DOHH2 (cell line): ENCODE measurements around the gene RNF112.

ENCODE experiments used
- H3F3A ChIP-seq: fragments of 200-600 bp; sonication (generic), shearing (Covaris generic); 2 replicates; pipeline ENCODE4 v1.6.0; 2016; ENCODE audit warnings: antibody characterized with exemption, mild to moderate bottlenecking; ENCODE audit not compliant: control insufficient read depth, insufficient read depth
- H3K27ac ChIP-seq: fragments of 200-600 bp; sonication (generic); 2 replicates; pipeline ENCODE4 v1.5.1; 2014; ENCODE audit warnings: low read depth, mild to moderate bottlenecking, low read length, moderate library complexity
- H3K27me3 ChIP-seq: fragments of 200-600 bp; sonication (generic); 2 replicates; pipeline ENCODE4 v1.6.1; 2014; ENCODE audit warnings: mild to moderate bottlenecking, low read length, mixed read lengths; ENCODE audit not compliant: control insufficient read depth
- H3K36me3 ChIP-seq: fragments of 200-600 bp; sonication (generic); 2 replicates; pipeline ENCODE4 v1.6.1; 2014; ENCODE audit warnings: mild to moderate bottlenecking, low read length, moderate library complexity, mixed read lengths; ENCODE audit not compliant: control insufficient read depth
- H3K4me1 ChIP-seq: fragments of 200-600 bp; sonication (generic); 2 replicates; pipeline ENCODE4 v1.6.1; 2014; ENCODE audit warnings: mild to moderate bottlenecking, low read length, mixed read lengths; ENCODE audit not compliant: control insufficient read depth
- H3K4me2 ChIP-seq: fragments of 200-600 bp; sonication (generic); 2 replicates; pipeline ENCODE4 v1.6.0; 2014; ENCODE audit warnings: mild to moderate bottlenecking, low read length, moderate library complexity
- H3K4me3 ChIP-seq: fragments of 200-600 bp; sonication (generic); 2 replicates; pipeline ENCODE4 v1.5.1; 2014; ENCODE audit warnings: mild to moderate bottlenecking, low read length, mixed read lengths
- H3K79me2 ChIP-seq: fragments of 200-600 bp; sonication (generic); 2 replicates; pipeline ENCODE4 v1.6.1; 2014; ENCODE audit warnings: mild to moderate bottlenecking, low read length, mixed read lengths; ENCODE audit not compliant: control insufficient read depth
- H3K9me2 ChIP-seq: fragments of 200-600 bp; sonication (generic); replicated peaks from 2 replicates; pipeline ENCODE4 v1.6.1; 2014; ENCODE audit warnings: mild to moderate bottlenecking, low read length, mixed read lengths; ENCODE audit not compliant: control insufficient read depth
- H3K9me3 ChIP-seq: fragments of 200-600 bp; sonication (generic); 2 replicates; pipeline ENCODE4 v1.6.1; 2014; ENCODE audit warnings: antibody characterized with exemption, low read length, mixed read lengths; ENCODE audit not compliant: control insufficient read depth, insufficient read depth
- H4K20me1 ChIP-seq: fragments of 200-600 bp; sonication (generic); 2 replicates; pipeline ENCODE4 v1.6.0; 2014; ENCODE audit warnings: low read depth, mild to moderate bottlenecking, antibody characterized with exemption, low read length, moderate library complexity; ENCODE audit not compliant: control insufficient read depth, insufficient read depth
- CTCF ChIP-seq: fragments of 200-600 bp; sonication (generic); IDR thresholded peaks from one replicate; pipeline ENCODE4 v1.5.1; 2014; ENCODE audit warnings: antibody characterized with exemption, mild to moderate bottlenecking, low read depth, low read length; ENCODE audit not compliant: poor library complexity, severe bottlenecking
- EZH2phosphoT487 ChIP-seq: fragments of 200-600 bp; sonication (generic); IDR thresholded peaks from 2 replicates; pipeline ENCODE4 v1.6.1; 2017; ENCODE audit warnings: borderline replicate concordance, mild to moderate bottlenecking, antibody characterized with exemption, low read length, moderate library complexity, mixed read lengths

Gene RNF112

GRCh38 chr17:19464031-19465026 is 53.3 kb downstream of the RNF112 start:
- Histone ChIP-seq H4K20me1 (no peaks in the 10 kb centered on the region), H3K4me3 (peak overlapping the region; percentile 46), H3K79me2 (no peaks in the 10 kb centered on the region), H3K36me3 (no peaks in the 10 kb centered on the region), H3K4me1 (peaks cover 46% of the 10 kb centered on the region), H3K27ac (peak overlapping the region; percentile 51), H3K27me3 (no peaks in the 10 kb centered on the region), H3F3A (peaks cover 8% of the 10 kb centered on the region), H3K4me2 (peak overlapping the region; percentile 61), H3K9me2 (no peaks in the 10 kb centered on the region), H3K9me3 (no peaks in the 10 kb centered on the region)
- TF ChIP-seq CTCF: no peak
- no peak for TF ChIP-seq EZH2phosphoT487
